Vagina (tissue), 2 donors: Measurements from ENCODE around the gene SLC18A2. TPM values are rescaled to one million over a fixed set of nuclear protein-coding genes. Genes with fewer than 3 reads are reported as not detected.

Experiments
- DNase-seq, 2 donors: peaks; one replicate each; pipeline ENCODE4 v3.0.0-alpha.2; 2017; ENCODE audit errors: extremely low spot score in 2 of 2
- H3K27ac ChIP-seq: fragments of 200-600 bp; sonication (generic); one replicate; pipeline ENCODE4 v1.5.1; 2019
- H3K27me3 ChIP-seq: fragments of 200-600 bp; sonication (generic); one replicate; pipeline ENCODE4 v1.5.1; 2019
- H3K36me3 ChIP-seq, 2 donors: fragments of 200-600 bp; sonication (generic); one replicate each; pipeline ENCODE4 v1.5.1; 2017 to 2019
- H3K4me1 ChIP-seq: fragments of 200-600 bp; sonication (generic); one replicate; pipeline ENCODE4 v1.5.1; 2019
- H3K4me3 ChIP-seq, 2 donors: fragments of 200-600 bp; sonication (generic); 1 replicate in 1 of 2; 2 replicates in 1 of 2; pipeline ENCODE4 v1.5.1; 2016 to 2019
- H3K9me3 ChIP-seq: fragments of 200-600 bp; sonication (generic); one replicate; pipeline ENCODE4 v1.5.1; 2019
- CTCF ChIP-seq, 3 experiments: fragments of 450-650 bp in 2 of 3; fragments of 200-600 bp in 1 of 3; sonication (generic) in 1 of 3; IDR thresholded peaks; one replicate each; pipeline ENCODE4 v1.5.1; 2017 to 2019; ENCODE audit warnings: antibody characterized with exemption in 3 of 3, mild to moderate bottlenecking in 2 of 3, moderate library complexity in 2 of 3
- POLR2A ChIP-seq, 2 donors: fragments of 450-650 bp; IDR thresholded peaks; one replicate each; pipeline ENCODE4 v1.6.1; 2017; ENCODE audit warnings: antibody characterized with exemption in 2 of 2, mild to moderate bottlenecking in 2 of 2, moderate library complexity in 2 of 2
- POLR2AphosphoS5 ChIP-seq, 2 donors: sonication (generic); formaldehyde crosslinking; IDR thresholded peaks; one replicate each; pipeline ENCODE4 v1.9.0; 2017; ENCODE audit warnings: antibody characterized with exemption in 2 of 2, mild to moderate bottlenecking in 2 of 2, low read depth in 1 of 2; ENCODE audit not compliant: insufficient read depth in 1 of 2
- intact Hi-C: fragments of 100-400 bp; cut with DNase I; formaldehyde crosslinking; loops from one replicate; pipeline ENCODE4 v1.15.1; 2023
- total RNA-seq: library from RNA; depleted of rRNA; stranded (reverse); fragments of >200 nt; gene quantifications from one replicate; pipeline ENCODE4 v1.2.3, GENCODE V29; 2016

SLC18A2 gene
- total RNA-seq, 1 donor from 2014 or later: 11.5 TPM

GRCh38 chr10:117322260-117322659, 81.3 kb downstream of the SLC18A2 start:
- no peaks in the 10 kb centered on the region for H3K36me3 ChIP-seq
- H3K4me1 ChIP-seq: peaks cover 4% of the 10 kb centered on the region
- DNase-seq: no peak
- TF ChIP-seq POLR2A (IDR thresholded peaks at IDR 0.05): no peak
- TF ChIP-seq CTCF (IDR thresholded peaks at IDR 0.05): no peak
- no peak for TF ChIP-seq POLR2AphosphoS5 (IDR thresholded peaks at IDR 0.05; ENCODE audit: insufficient read depth in 1 of 2, low read depth in 1 of 2)
- no peaks in the 10 kb centered on the region for H3K27me3 ChIP-seq
- no peaks in the 10 kb centered on the region for H3K9me3 ChIP-seq
- H3K4me3 ChIP-seq: no peak overlapping the region
- no peak overlapping the region for H3K27ac ChIP-seq
- intact Hi-C loops: no loop called here

- Histone ChIP-seq H3K27ac (no peak overlapping the region), H3K36me3 (no peaks in the 10 kb centered on the region), H3K27me3 (no peaks in the 10 kb centered on the region), H3K9me3 (no peaks in the 10 kb centered on the region), H3K4me3 (no peak overlapping the region), H3K4me1 (peaks cover 8% of the 10 kb centered on the region)
- intact Hi-C loops: no loop called here
- no peak for DNase-seq
- TF ChIP-seq POLR2A (IDR thresholded peaks at IDR 0.05) (no peak), CTCF (IDR thresholded peaks at IDR 0.05) (no peak), POLR2AphosphoS5 (IDR thresholded peaks at IDR 0.05; ENCODE audit: insufficient read depth in 1 of 2, low read depth in 1 of 2) (no peak)
Observed at GRCh38 chr10:117324367-117324766, 83.5 kb downstream of the SLC18A2 start.

- intact Hi-C loops: no loop called here
- TF ChIP-seq POLR2A (IDR thresholded peaks at IDR 0.05) (no peak), POLR2AphosphoS5 (IDR thresholded peaks at IDR 0.05; ENCODE audit: insufficient read depth in 1 of 2, low read depth in 1 of 2) (no peak), CTCF (IDR thresholded peaks at IDR 0.05) (no peak)
- H3K27ac ChIP-seq: no peak overlapping the region
Observed at GRCh38 chr10:117327262-117327661, 86.3 kb downstream of the SLC18A2 start.

More at GRCh38 chr10:117327262-117327661, 86.3 kb downstream of the SLC18A2 start:
- Histone ChIP-seq H3K27me3 (no peaks in the 10 kb centered on the region), H3K4me3 (no peak overlapping the region), H3K9me3 (no peaks in the 10 kb centered on the region), H3K36me3 (no peaks in the 10 kb centered on the region), H3K4me1 (peaks cover 8% of the 10 kb centered on the region)
- DNase-seq: no peak

Other genes starting within 250 kb of the SLC18A2 start
- gene SHTN1, start 235.9 kb upstream of the SLC18A2 start, total RNA-seq: 7.4 TPM
- gene VAX1, start 102.8 kb upstream of the SLC18A2 start, total RNA-seq: not detected
- not detected for gene KCNK18, start 43.6 kb upstream of the SLC18A2 start, total RNA-seq
- 27.0 TPM for gene PDZD8, start 134.3 kb downstream of the SLC18A2 start, total RNA-seq